ENCODE data around the gene TTC8. TPM values are rescaled to one million over a fixed set of nuclear protein-coding genes. Genes with fewer than 3 reads are reported as not detected.
"Not testable (repeated sequence)": the region's sequence is repeated elsewhere in the genome, so short reads cannot be mapped to it uniquely, and the experiment has no call there.

The TTC8 gene
- total RNA-seq, 4 donors from 2014 or later: 11.3 to 31.9 (median 19.6) TPM

DNA sequence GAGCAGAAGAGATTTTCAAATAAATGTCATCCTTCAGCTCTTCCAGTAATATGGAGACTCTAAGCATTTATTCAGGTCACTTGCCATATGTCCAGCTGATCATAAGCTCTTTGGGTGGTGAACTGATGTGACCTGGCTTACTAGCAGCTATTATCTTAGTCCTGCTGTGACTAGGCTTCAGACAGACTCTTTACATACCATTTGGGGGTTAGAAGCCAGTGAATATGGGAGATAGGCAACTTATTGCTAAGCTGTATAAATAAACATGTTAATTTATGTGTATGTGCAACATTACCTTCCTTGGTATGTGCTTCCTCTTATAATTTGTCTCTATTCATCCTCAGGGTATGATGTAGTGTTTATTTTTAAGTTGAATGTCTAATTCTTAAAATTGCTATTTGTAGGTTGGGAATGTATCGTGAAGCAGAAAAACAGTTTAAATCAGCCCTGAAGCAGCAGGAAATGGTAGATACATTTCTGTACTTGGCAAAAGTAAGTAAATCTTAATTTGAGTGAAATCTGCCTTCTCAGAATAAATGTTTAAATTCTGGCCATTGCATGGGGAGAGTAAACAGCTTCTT, 32.4 kb downstream of the TTC8 start:
- no peak for TF ChIP-seq EP300 (IDR thresholded peaks at IDR 0.05)
- no peak for DNase-seq (ENCODE audit: low spot score in 2 of 2)
- no peaks in the 10 kb centered on the region for H3K27me3 ChIP-seq
- H3K27ac ChIP-seq: no peak overlapping the region
- peaks cover 0 to 69% (median 0%) of the 10 kb centered on the region in 3 donors for H3K36me3 ChIP-seq
- H3K4me3 ChIP-seq: no peak overlapping the region
- no peaks in the 10 kb centered on the region for H3K4me1 ChIP-seq
- 81 to 92% methylated on average over 1 of the region's 1 CpG for WGBS, 2 donors
- H3K9me3 ChIP-seq: no peaks in the 10 kb centered on the region

DNA sequence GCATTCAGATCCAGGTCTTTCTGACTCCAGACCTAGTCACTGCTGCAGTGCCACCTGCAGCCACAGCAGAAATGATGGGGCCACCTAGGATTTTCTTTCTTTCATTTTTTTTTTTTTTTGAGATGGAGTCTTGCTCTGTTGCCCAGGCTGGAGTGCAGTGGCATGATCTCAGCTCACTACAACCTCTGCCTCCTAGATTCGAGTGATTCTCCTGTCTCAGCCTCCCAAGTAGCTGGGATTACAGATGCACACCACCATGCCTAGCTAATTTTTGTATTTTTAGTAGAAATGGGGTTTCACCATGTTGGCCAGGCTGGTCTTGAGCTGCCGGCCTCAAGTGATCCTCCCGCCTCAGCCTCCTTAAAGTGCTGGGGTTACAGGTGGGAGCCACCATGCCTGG, 33.4 kb downstream of the TTC8 start:
- H3K9me3 ChIP-seq; H3K4me3 ChIP-seq; H3K27ac ChIP-seq; DNase-seq (ENCODE audit: low spot score in 2 of 2); H3K27me3 ChIP-seq; H3K4me1 ChIP-seq: not testable (repeated sequence)
- H3K36me3 ChIP-seq: peaks cover 0 to 70% (median 0%) of the 10 kb centered on the region in 3 donors
- 95 to 99% methylated on average over 3 of the region's 3 CpGs for WGBS, 2 donors

DNA sequence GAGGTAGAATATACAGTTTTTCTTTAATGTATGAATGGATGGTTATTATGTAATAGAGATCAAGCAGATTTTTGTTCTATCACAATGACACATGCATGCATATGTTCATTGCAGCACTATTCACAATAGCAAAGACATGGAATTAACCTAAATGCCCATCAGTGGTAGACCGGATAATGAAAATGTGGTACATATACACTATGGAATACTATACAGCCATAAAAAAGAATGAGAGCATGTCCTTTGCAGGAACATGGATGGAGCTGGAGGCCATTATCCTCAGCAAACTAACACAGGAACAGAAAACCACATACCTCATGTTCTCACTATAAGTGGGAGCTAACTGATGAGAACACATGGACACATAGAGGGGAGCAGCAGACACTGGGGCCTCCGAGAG, 34.7 kb downstream of the TTC8 start:
- WGBS, 2 donors: 92 to 96% methylated on average over 2 of the region's 2 CpGs
- not testable (repeated sequence) for H3K27me3 ChIP-seq; H3K4me3 ChIP-seq; H3K4me1 ChIP-seq; H3K27ac ChIP-seq; H3K9me3 ChIP-seq; DNase-seq (ENCODE audit: low spot score in 2 of 2)
- H3K36me3 ChIP-seq: peaks cover 0 to 66% (median 0%) of the 10 kb centered on the region in 3 donors

DNA sequence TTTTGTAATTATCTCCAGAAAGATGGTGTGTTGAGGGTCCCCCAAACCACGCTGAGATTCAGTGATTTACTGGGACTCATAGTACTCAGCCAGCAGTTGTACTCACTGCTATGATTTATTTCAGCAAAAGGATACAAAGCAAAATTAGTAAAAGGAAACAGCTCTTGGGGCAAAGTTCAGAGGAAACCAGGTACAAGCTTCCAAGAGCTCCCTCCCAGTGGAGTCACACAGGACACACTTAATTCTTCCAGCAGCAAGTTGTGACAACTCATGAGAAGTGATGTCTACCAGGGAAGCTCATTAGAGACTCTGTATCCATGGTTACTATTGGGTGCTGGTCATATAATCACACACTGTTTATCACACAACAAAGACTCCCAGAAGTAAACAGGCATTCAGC, 38.7 kb downstream of the TTC8 start:
- DNase-seq (ENCODE audit: low spot score in 2 of 2): no peak
- Histone ChIP-seq H3K4me1 (no peaks in the 10 kb centered on the region), H3K4me3 (no peak overlapping the region), H3K36me3 (peaks cover 0 to 37% (median 0%) of the 10 kb centered on the region in 3 donors), H3K27me3 (no peaks in the 10 kb centered on the region), H3K9me3 (no peaks in the 10 kb centered on the region), H3K27ac (no peak overlapping the region)
- TF ChIP-seq, protein P1, sequence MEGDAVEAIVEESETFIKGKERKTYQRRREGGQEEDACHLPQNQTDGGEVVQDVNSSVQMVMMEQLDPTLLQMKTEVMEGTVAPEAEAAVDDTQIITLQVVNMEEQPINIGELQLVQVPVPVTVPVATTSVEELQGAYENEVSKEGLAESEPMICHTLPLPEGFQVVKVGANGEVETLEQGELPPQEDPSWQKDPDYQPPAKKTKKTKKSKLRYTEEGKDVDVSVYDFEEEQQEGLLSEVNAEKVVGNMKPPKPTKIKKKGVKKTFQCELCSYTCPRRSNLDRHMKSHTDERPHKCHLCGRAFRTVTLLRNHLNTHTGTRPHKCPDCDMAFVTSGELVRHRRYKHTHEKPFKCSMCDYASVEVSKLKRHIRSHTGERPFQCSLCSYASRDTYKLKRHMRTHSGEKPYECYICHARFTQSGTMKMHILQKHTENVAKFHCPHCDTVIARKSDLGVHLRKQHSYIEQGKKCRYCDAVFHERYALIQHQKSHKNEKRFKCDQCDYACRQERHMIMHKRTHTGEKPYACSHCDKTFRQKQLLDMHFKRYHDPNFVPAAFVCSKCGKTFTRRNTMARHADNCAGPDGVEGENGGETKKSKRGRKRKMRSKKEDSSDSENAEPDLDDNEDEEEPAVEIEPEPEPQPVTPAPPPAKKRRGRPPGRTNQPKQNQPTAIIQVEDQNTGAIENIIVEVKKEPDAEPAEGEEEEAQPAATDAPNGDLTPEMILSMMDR (IDR thresholded peaks at IDR 0.05): no peak
- no peak for TF ChIP-seq POLR2A (IDR thresholded peaks at IDR 0.05)
- 82 to 96% methylated on average over 1 of the region's 1 CpG for WGBS, 2 donors

DNA sequence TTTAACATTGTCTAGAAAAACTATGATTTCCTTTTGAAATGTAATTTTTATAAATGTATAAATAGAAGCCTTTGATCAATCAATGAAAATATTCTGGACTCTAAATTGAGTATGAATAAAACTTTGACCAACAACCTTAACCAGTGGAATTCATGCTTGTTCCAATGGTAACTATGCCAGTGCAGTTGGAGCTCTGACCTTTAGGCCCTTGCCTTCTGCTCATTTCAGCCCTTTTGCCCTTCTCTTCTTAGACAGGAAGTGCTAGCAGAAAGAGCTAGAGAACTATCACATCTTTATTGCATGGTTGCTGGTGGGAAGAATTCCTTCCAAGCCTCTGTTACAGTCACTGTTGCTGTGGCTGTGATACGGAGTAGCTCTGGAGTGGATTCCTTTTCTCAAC, 39.7 kb downstream of the TTC8 start:
- H3K9me3 ChIP-seq: no peaks in the 10 kb centered on the region
- no peak for DNase-seq (ENCODE audit: low spot score in 2 of 2)
- H3K27ac ChIP-seq: no peak overlapping the region
- 54 to 64% methylated on average over 1 of the region's 1 CpG for WGBS, 2 donors
- TF ChIP-seq EP300 (IDR thresholded peaks at IDR 0.05) (no peak), POLR2A (IDR thresholded peaks at IDR 0.05) (no peak)
- TF ChIP-seq, protein P1 (IDR thresholded peaks at IDR 0.05): no peak
- no peaks in the 10 kb centered on the region for H3K27me3 ChIP-seq
- H3K36me3 ChIP-seq: peaks cover 0 to 29% (median 0%) of the 10 kb centered on the region in 3 donors
- no peak overlapping the region for H3K4me3 ChIP-seq
- no peaks in the 10 kb centered on the region for H3K4me1 ChIP-seq

DNA sequence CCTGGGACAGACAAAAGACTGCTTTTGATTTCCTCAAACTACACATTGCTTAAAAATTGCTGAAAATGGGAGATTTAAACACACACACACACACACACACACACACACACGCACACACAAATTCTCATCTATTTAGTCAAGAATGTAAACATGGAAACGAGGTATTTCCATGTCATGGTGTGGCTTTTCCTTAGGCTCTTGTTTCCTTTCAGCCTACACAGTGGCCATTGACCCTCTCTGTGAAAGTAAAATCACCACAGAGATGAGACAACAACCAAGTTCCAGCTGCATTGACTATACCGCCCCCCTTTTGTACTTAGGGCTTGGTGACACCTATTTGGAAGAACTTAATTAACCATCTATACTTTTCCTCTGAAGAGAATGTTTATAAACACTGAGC, 41.9 kb downstream of the TTC8 start:
- no peaks in the 10 kb centered on the region for H3K4me1 ChIP-seq
- no peaks in the 10 kb centered on the region for H3K27me3 ChIP-seq
- WGBS, 2 donors: 52 to 76% methylated on average over 3 of the region's 3 CpGs

More for the DNA sequence above, 41.9 kb downstream of the TTC8 start:
- Histone ChIP-seq H3K27ac (no peak overlapping the region), H3K9me3 (no peaks in the 10 kb centered on the region), H3K4me3 (no peak overlapping the region), H3K36me3 (peaks cover 0 to 36% (median 0%) of the 10 kb centered on the region in 3 donors)
- no peak for DNase-seq (ENCODE audit: low spot score in 2 of 2)
- TF ChIP-seq, protein P1 (IDR thresholded peaks at IDR 0.05): no peak
- TF ChIP-seq EP300 (IDR thresholded peaks at IDR 0.05) (no peak), POLR2A (IDR thresholded peaks at IDR 0.05) (no peak)
